ENCODE results near the gene MAP3K12. TPM values are rescaled to one million over a fixed set of nuclear protein-coding genes. Genes with fewer than 3 reads are reported as not detected.

MAP3K12 gene
- total RNA-seq, 1 donor from 2014 or later, result 4.8 TPM

GRCh38 chr12:53536962-53537361 is 37.7 kb upstream of the MAP3K12 start:
- Histone ChIP-seq H3K27ac (replicated peaks) (no peak overlapping the region), H3K9me3 (replicated peaks) (no peaks in the 10 kb centered on the region), H3K4me3 (no peak overlapping the region), H3K4me1 (peaks cover 16% of the 10 kb centered on the region), H3K27me3 (ENCODE audit: low read depth) (no peaks in the 10 kb centered on the region), H3K36me3 (peaks cover 91% of the 10 kb centered on the region)
- no peak for TF ChIP-seq CTCF (IDR thresholded peaks at IDR 0.05; ENCODE audit: borderline replicate concordance)
- intact Hi-C loops (cut with micrococcal nuclease), result no loop called here
- DNase-seq, result no peak

GRCh38 chr12:53533471-53533870 is 34.2 kb upstream of the MAP3K12 start:
- intact Hi-C loops (cut with micrococcal nuclease), result no loop called here
- H3K4me3 ChIP-seq, result no peak overlapping the region
- no peak for DNase-seq
- no peaks in the 10 kb centered on the region for H3K27me3 ChIP-seq (ENCODE audit: low read depth)
- H3K27ac ChIP-seq (replicated peaks), result no peak overlapping the region
- H3K36me3 ChIP-seq, result peaks cover 95% of the 10 kb centered on the region
- H3K9me3 ChIP-seq (replicated peaks), result no peaks in the 10 kb centered on the region
- peaks cover 8% of the 10 kb centered on the region for H3K4me1 ChIP-seq
- no peak for TF ChIP-seq CTCF (IDR thresholded peaks at IDR 0.05; ENCODE audit: borderline replicate concordance)

- no peaks in the 10 kb centered on the region for H3K27me3 ChIP-seq (ENCODE audit: low read depth)
Observed at GRCh38 chr12:53532524-53533445, 33.5 kb upstream of the MAP3K12 start.

GRCh38 chr12:53532021-53532420 is 32.8 kb upstream of the MAP3K12 start:
- Histone ChIP-seq H3K4me1 (no peaks in the 10 kb centered on the region), H3K36me3 (peaks cover 100% of the 10 kb centered on the region)
- intact Hi-C loops (cut with micrococcal nuclease), result no loop called here

More at GRCh38 chr12:53532524-53533445, 33.5 kb upstream of the MAP3K12 start:
- Histone ChIP-seq H3K27ac (replicated peaks) (no peak overlapping the region), H3K4me3 (no peak overlapping the region), H3K36me3 (peaks cover 100% of the 10 kb centered on the region), H3K4me1 (peaks cover under 1% of the 10 kb centered on the region), H3K9me3 (replicated peaks) (no peaks in the 10 kb centered on the region)
- intact Hi-C loops (cut with micrococcal nuclease), result no loop called here
- DNase-seq, result no peak
- no peak for TF ChIP-seq CTCF (IDR thresholded peaks at IDR 0.05; ENCODE audit: borderline replicate concordance)

GRCh38 chr12:53530920-53531319 is 31.7 kb upstream of the MAP3K12 start:
- Histone ChIP-seq H3K9me3 (replicated peaks) (no peaks in the 10 kb centered on the region), H3K4me1 (no peaks in the 10 kb centered on the region), H3K36me3 (peaks cover 96% of the 10 kb centered on the region), H3K27me3 (ENCODE audit: low read depth) (no peaks in the 10 kb centered on the region), H3K27ac (replicated peaks) (no peak overlapping the region), H3K4me3 (no peak overlapping the region)
- TF ChIP-seq CTCF (IDR thresholded peaks at IDR 0.05; ENCODE audit: borderline replicate concordance), result no peak
- intact Hi-C loops (cut with micrococcal nuclease), result no loop called here
- DNase-seq, result no peak

More at GRCh38 chr12:53532021-53532420, 32.8 kb upstream of the MAP3K12 start:
- no peaks in the 10 kb centered on the region for H3K27me3 ChIP-seq (ENCODE audit: low read depth)
- no peak overlapping the region for H3K27ac ChIP-seq (replicated peaks)
- H3K4me3 ChIP-seq, result no peak overlapping the region
- DNase-seq, result no peak
- H3K9me3 ChIP-seq (replicated peaks), result no peaks in the 10 kb centered on the region
- no peak for TF ChIP-seq CTCF (IDR thresholded peaks at IDR 0.05; ENCODE audit: borderline replicate concordance)
